Testis (tissue), 2 donors: ENCODE results near the gene THRSP.

Experiments used
- CTCF ChIP-seq, 3 experiments: fragments of 450-650 bp in 2 of 3; fragments of 200-600 bp in 1 of 3; sonication (generic) in 1 of 3; IDR thresholded peaks; one replicate each; pipeline ENCODE4 v1.5.1; 2016 to 2019; ENCODE audit warnings: antibody characterized with exemption in 3 of 3, mild to moderate bottlenecking in 2 of 3, moderate library complexity in 1 of 3
- POLR2A ChIP-seq: fragments of 450-650 bp; IDR thresholded peaks from one replicate; pipeline ENCODE4 v1.6.1; 2017; ENCODE audit warnings: antibody characterized with exemption, mild to moderate bottlenecking, moderate library complexity

GRCh38 chr11:78061088-78061920 is 2.4 kb upstream of the THRSP start:
- TF ChIP-seq CTCF (IDR thresholded peaks at IDR 0.05) (no peak), POLR2A (no peak)
